K562 (cell line): ENCODE data around the gene STON2. TPM values are rescaled to one million over a fixed set of nuclear protein-coding genes. Genes with fewer than 3 reads are reported as not detected.

ENCODE experiments used
- ATAC-seq: fragments of 200-7000 bp; cut with Tn5 transposase; 3 replicates; pipeline ENCODE4 v1.9.1; 2020; ENCODE audit warnings: moderate library complexity
- BruUV-seq: library from RNA; stranded (reverse); fragments of 400-500 nt; replicated peaks from 2 replicates; lab custom pipeline; 2021; lab: Mats Ljungman, UMichigan
- CTCF ChIA-PET: fragments of 300-600 bp; formaldehyde crosslinking; extraction: SDS; loops from one replicate; lab custom pipeline; 2021; ENCODE audit warnings: low intra/inter-chr PET ratio; lab: Yijun Ruan, JAX
- POLR2A ChIA-PET: fragments of 300-600, 350-650 bp; sonication (Branson Sonifier 250); formaldehyde crosslinking; extraction: SDS; loops from one replicate; lab custom pipeline; 2021; ENCODE audit warnings: antibody characterized with exemption, inconsistent platforms; lab: Yijun Ruan, JAX
- DNase-seq, 4 experiments: peaks; one replicate each; pipeline versions ENCODE4 v3.0.0 to v3.0.0-alpha.2; 2011 to 2018; ENCODE audit warnings: low spot score in 3 of 4, mixed read lengths in 3 of 4; ENCODE audit errors: extremely low read depth in 1 of 4
- FAIRE-seq: peaks from 2 replicates; lab custom pipeline; 2011; peaks lifted over from hg19 to GRCh38; lab: Jason Lieb, UNC
- H2AFZ ChIP-seq: 2 replicates; pipeline ENCODE4 v1.6.0; 2011; ENCODE audit warnings: low read depth, low read length, control low read depth, inconsistent platforms
- H3K27ac ChIP-seq: fragments of 200-600 bp; 3 replicates; pipeline ENCODE4 v1.8.0; 2011; ENCODE audit warnings: low read depth, mild to moderate bottlenecking, control low read depth, inconsistent platforms, low read length, moderate library complexity, mixed read lengths; ENCODE audit errors: extremely low read depth
- H3K27me3 ChIP-seq, 2 experiments: fragments of 300-600 bp in 1 of 2; 2 replicates in 1 of 2; 3 replicates in 1 of 2; pipeline versions ENCODE4 v1.6.0 to v1.8.0; 2011; ENCODE audit warnings: inconsistent platforms in 2 of 2, low read length in 2 of 2, mild to moderate bottlenecking in 1 of 2, mixed read lengths in 1 of 2, moderate library complexity in 1 of 2; ENCODE audit not compliant: control insufficient read depth in 2 of 2, insufficient read depth in 2 of 2
- H3K36me3 ChIP-seq: fragments of 300-600 bp; 3 replicates; pipeline ENCODE4 v1.8.0; 2011; ENCODE audit warnings: mild to moderate bottlenecking, low read length, inconsistent platforms; ENCODE audit not compliant: control insufficient read depth, insufficient read depth
- H3K4me1 ChIP-seq, 2 experiments: fragments of 200-600 bp in 1 of 2; replicated peaks in 1 of 2; 2 replicates in 1 of 2; 3 replicates in 1 of 2; pipeline versions ENCODE4 v1.5.1 to v1.8.0; 2011; ENCODE audit warnings: inconsistent platforms in 2 of 2, low read length in 2 of 2, mild to moderate bottlenecking in 1 of 2, mixed read lengths in 1 of 2, moderate library complexity in 1 of 2; ENCODE audit not compliant: control insufficient read depth in 2 of 2, insufficient read depth in 2 of 2
- H3K4me2 ChIP-seq: 2 replicates; pipeline ENCODE4 v1.6.1; 2011; ENCODE audit warnings: low read length, control low read depth, inconsistent platforms, mixed read lengths; ENCODE audit not compliant: insufficient read depth
- H3K4me3 ChIP-seq: fragments of 200-600 bp; sonication (generic), shearing (Covaris generic); 2 replicates; pipeline ENCODE4 v1.5.1; 2016; ENCODE audit warnings: control low read depth, inconsistent platforms
- H3K79me2 ChIP-seq: fragments of 200-600 bp; 3 replicates; pipeline ENCODE4 v1.8.0; 2011; ENCODE audit warnings: low read length, inconsistent platforms; ENCODE audit not compliant: control insufficient read depth, insufficient read depth
- H3K9ac ChIP-seq, 2 experiments: 2 replicates each; pipeline versions ENCODE4 v1.6.0 to v1.6.1; 2011; ENCODE audit warnings: low read depth in 2 of 2, low read length in 2 of 2, control low read depth in 1 of 2, inconsistent platforms in 1 of 2, mild to moderate bottlenecking in 1 of 2, mixed read lengths in 1 of 2; ENCODE audit not compliant: insufficient read depth in 1 of 2
- H3K9me1 ChIP-seq: one replicate; pipeline ENCODE4 v1.6.0; 2011; ENCODE audit warnings: inconsistent platforms, mild to moderate bottlenecking, low read length, moderate library complexity; ENCODE audit not compliant: control insufficient read depth, insufficient read depth
- H3K9me3 ChIP-seq: replicated peaks from 2 replicates; pipeline ENCODE4 v1.5.1; 2011; ENCODE audit warnings: low read depth, low read length, inconsistent platforms; ENCODE audit not compliant: control insufficient read depth, insufficient read depth
- H4K20me1 ChIP-seq: replicated peaks from 2 replicates; pipeline ENCODE4 v1.6.1; 2011; ENCODE audit warnings: low read length, inconsistent platforms, mixed read lengths; ENCODE audit not compliant: control insufficient read depth, insufficient read depth
- CEBPB ChIP-seq: fragments of 450-650 bp; IDR thresholded peaks from 2 replicates; pipeline ENCODE4 v1.6.1; 2016; ENCODE audit warnings: missing genetic modification characterization, missing compliant biosample characterization
- ILK ChIP-seq: fragments of 450-650 bp; IDR thresholded peaks from 2 replicates; pipeline ENCODE4 v1.6.1; 2016; ENCODE audit warnings: missing genetic modification characterization, low read depth, mild to moderate bottlenecking, missing compliant biosample characterization, moderate library complexity, borderline replicate concordance
- MBD1 ChIP-seq: fragments of 250-450 bp; sonication (Bioruptor Pico); IDR thresholded peaks from 2 replicates; pipeline ENCODE4 v1.8.0; 2022; ENCODE audit warnings: inconsistent platforms
- MLX ChIP-seq, 2 experiments: fragments of 450-650 bp in 1 of 2; sonication (generic) in 1 of 2; formaldehyde crosslinking; conservative IDR thresholded peaks; 2 replicates each; pipeline versions ENCODE4 v1.4.0 to v1.8.1; 2020 to 2022; ENCODE audit warnings: mild to moderate bottlenecking in 1 of 2, missing genetic modification reagents in 1 of 2
- MXI1 ChIP-seq: IDR thresholded peaks from 2 replicates; pipeline ENCODE4 v1.6.1; 2011; ENCODE audit warnings: low read depth, mild to moderate bottlenecking, improper control_type of control experiment, low read length
- SMARCA5 ChIP-seq: fragments of 450-650 bp; IDR thresholded peaks from 2 replicates; pipeline ENCODE4 v1.6.1; 2016
- ZFP91 ChIP-seq: sonication (generic); formaldehyde crosslinking; IDR thresholded peaks from 2 replicates; pipeline ENCODE4 v1.8.0; 2022; ENCODE audit warnings: mild to moderate bottlenecking, missing genetic modification reagents
- ZNF121 ChIP-seq: sonication (generic); formaldehyde crosslinking; conservative IDR thresholded peaks from 2 replicates; pipeline ENCODE4 v1.8.0; 2022; ENCODE audit warnings: missing genetic modification reagents
- WGBS: fragments of 100-300 bp; shearing (Covaris generic); methylation state at CpG from one replicate; pipeline ENCODE4 v1.1.6; 2016; ENCODE audit warnings: low coverage, mixed read lengths; ENCODE audit not compliant: insufficient coverage; ENCODE audit errors: missing lambda C conversion rate; 5-methylcytosine and 5-hydroxymethylcytosine counted together
- in situ Hi-C: fragments of 300-500 bp; cut with MboI; formaldehyde crosslinking; loops from 4 replicates; pipeline ENCODE4 v1.15.0; 2018; ENCODE audit warnings: inconsistent platforms, mixed read lengths
- intact Hi-C: fragments of 100-400 bp; cut with micrococcal nuclease; formaldehyde crosslinking; loops from 2 replicates; pipeline ENCODE4 v1.14.2; 2022
- polyA plus RNA-seq, 8 experiments: library from polyadenylated mRNA; depleted of rRNA in 4 of 8; stranded (reverse) in 5 of 8; unstranded in 3 of 8; fragments of >200 nt; fragmentation: Nextera tagmentation in 2 of 8; fragmentation: Illumina TruSeq in 1 of 8; extraction: Ambion mirVana in 2 of 8; extraction: Trizol in 1 of 8; gene quantifications; 2 replicates each; pipeline versions ENCODE4 v1.2.1 to v1.2.3, GENCODE V29; 2011 to 2014; ENCODE audit warnings: inconsistent platforms in 1 of 8, missing spikeins in 1 of 8
- total RNA-seq, 7 experiments: library from RNA; depleted of rRNA in 6 of 7; stranded (reverse); fragments of >200 nt in 6 of 7; fragmentation: Illumina TruSeq in 2 of 7; extraction: Trizol in 2 of 7; gene quantifications; 2 replicates each; pipeline versions ENCODE4 v1.2.1 to v1.2.3, GENCODE V29; 2011 to 2021; ENCODE audit warnings: low replicate concordance in 1 of 7

STON2 gene
- total and polyA plus RNA-seq, 9 of the 15 experiments (the other 6 are each of a cell fraction or from before 2014, with no cell fraction given), result 7.8 to 99.3 (median 53.5) TPM

- TF ChIP-seq MBD1 (no peak), MXI1 (no peak), SMARCA5 (no peak), CEBPB (no peak), MLX (CRISPR knock-in tag; conservative IDR thresholded peaks at IDR 0.05) (no peak)
- TF ChIP-seq, all 486 proteins: peak for 0
Measured at GRCh38 chr14:81447021-81447764, 47.1 kb upstream of the STON2 start (continued).

- no peak overlapping the region for H3K9ac ChIP-seq
- no peak for ATAC-seq
- intact Hi-C loops (no loop called here), in situ Hi-C loops (no loop called here)
- H4K20me1 ChIP-seq, result no peaks in the 10 kb centered on the region
- no peak overlapping the region for H3K27ac ChIP-seq
- DNase-seq, result no peak
- H2AFZ ChIP-seq, result 0 out of 2 replicates have a peak overlapping the region, but pooled peaks have one; percentile 16
- ChIA-PET CTCF (no interaction called here), POLR2A (no interaction called here)
- H3K9me3 ChIP-seq, result no peaks in the 10 kb centered on the region
- H3K4me3 ChIP-seq, result no peak overlapping the region
- 58% methylated on average over 8 of the region's 9 CpGs for WGBS
- H3K4me1 ChIP-seq, result peaks cover 0 to 6% of the 10 kb centered on the region in 2 experiments; a peak in 3 of 5 replicates
- no peak for FAIRE-seq
- no peaks in the 10 kb centered on the region for H3K9me1 ChIP-seq
- TF ChIP-seq ILK (tag), result no peak
- TF ChIP-seq ZNF121 (CRISPR knock-in tag), result peak; percentile 68
- peak; percentile 66; the same call in 1 of the 2 replicates for TF ChIP-seq ZFP91
- H3K4me2 ChIP-seq, result no peak overlapping the region
- no peaks in the 10 kb centered on the region for H3K36me3 ChIP-seq
- BruUV-seq, result no TSS peak
- no peaks in the 10 kb centered on the region for H3K79me2 ChIP-seq
- no peaks in the 10 kb centered on the region for H3K27me3 ChIP-seq
Measured at GRCh38 chr14:81446279-81447007, 46.3 kb upstream of the STON2 start.
